K562 (cell line): ENCODE measurements around the gene ZCRB1. TPM values are rescaled to one million over a fixed set of nuclear protein-coding genes. Genes with fewer than 3 reads are reported as not detected.

Source experiments
- PCBP2 ChIP-seq: fragments of 200-400 bp; formaldehyde crosslinking; IDR thresholded peaks from 2 replicates; pipeline ENCODE4 v1.6.1; 2018; ENCODE audit warnings: low read length, low read depth, mild to moderate bottlenecking, moderate library complexity; ENCODE audit not compliant: poor library complexity, severe bottlenecking
- POLR3A ChIP-seq: IDR thresholded peaks from 2 replicates; pipeline ENCODE4 v1.6.1; 2011; ENCODE audit warnings: borderline replicate concordance, mild to moderate bottlenecking, moderate library complexity; ENCODE audit not compliant: insufficient read length, insufficient read depth; ENCODE audit errors: extremely low read depth
- PTTG1 ChIP-seq: fragments of 450-650 bp; IDR thresholded peaks from 2 replicates; pipeline ENCODE4 v1.6.1; 2016; ENCODE audit warnings: low read depth, mild to moderate bottlenecking, missing genetic modification characterization, missing compliant biosample characterization
- SMC3 ChIP-seq: conservative IDR thresholded peaks from 2 replicates; pipeline ENCODE4 v1.6.1; 2011; ENCODE audit warnings: low read depth, low read length, improper control_type of control experiment; ENCODE audit not compliant: insufficient read depth
- TRIM25 ChIP-seq: fragments of 450-650 bp; IDR thresholded peaks from 2 replicates; pipeline ENCODE4 v1.7.0; 2016; ENCODE audit warnings: borderline replicate concordance
- UBTF ChIP-seq, 2 experiments: IDR thresholded peaks; 2 replicates each; pipeline ENCODE4 v1.6.1; 2012; ENCODE audit warnings: improper control_type of control experiment in 2 of 2, low read depth in 2 of 2, low read length in 2 of 2, borderline replicate concordance in 1 of 2
- ZNF384 ChIP-seq: IDR thresholded peaks from 2 replicates; pipeline ENCODE4 v1.6.1; 2012; ENCODE audit warnings: low read depth, low read length, improper control_type of control experiment
- ZNF589 ChIP-seq: fragments of 200-800 bp; sonication (Bioruptor generic); IDR thresholded peaks from 2 replicates; pipeline ENCODE4 v1.6.1; 2016; ENCODE audit warnings: low read depth, missing genetic modification characterization, missing compliant biosample characterization
- polyA plus RNA-seq, 8 experiments: library from polyadenylated mRNA; depleted of rRNA in 4 of 8; stranded (reverse) in 5 of 8; unstranded in 3 of 8; fragments of >200 nt; fragmentation: Nextera tagmentation in 2 of 8; fragmentation: Illumina TruSeq in 1 of 8; extraction: Ambion mirVana in 2 of 8; extraction: Trizol in 1 of 8; gene quantifications; 2 replicates each; pipeline versions ENCODE4 v1.2.1 to v1.2.3, GENCODE V29; 2011 to 2014; ENCODE audit warnings: inconsistent platforms in 1 of 8, missing spikeins in 1 of 8
- total RNA-seq, 7 experiments: library from RNA; depleted of rRNA in 6 of 7; stranded (reverse); fragments of >200 nt in 6 of 7; fragmentation: Illumina TruSeq in 2 of 7; extraction: Trizol in 2 of 7; gene quantifications; 2 replicates each; pipeline versions ENCODE4 v1.2.1 to v1.2.3, GENCODE V29; 2011 to 2021; ENCODE audit warnings: low replicate concordance in 1 of 7
- TF ChIP-seq, protein P1 (sequence below), 2 experiments: fragments of 450-650 bp; formaldehyde crosslinking in 1 of 2; IDR thresholded peaks; 2 replicates each; pipeline versions ENCODE4 v1.4.0 to v1.6.1; 2014 to 2020; ENCODE audit warnings: mild to moderate bottlenecking in 2 of 2, borderline replicate concordance in 1 of 2, low read depth in 1 of 2

Gene ZCRB1
- total and polyA plus RNA-seq, 9 of the 15 experiments (the other 6 are each of a cell fraction or from before 2014, with no cell fraction given) = 36.0 to 102 (median 51.0) TPM

DNA sequence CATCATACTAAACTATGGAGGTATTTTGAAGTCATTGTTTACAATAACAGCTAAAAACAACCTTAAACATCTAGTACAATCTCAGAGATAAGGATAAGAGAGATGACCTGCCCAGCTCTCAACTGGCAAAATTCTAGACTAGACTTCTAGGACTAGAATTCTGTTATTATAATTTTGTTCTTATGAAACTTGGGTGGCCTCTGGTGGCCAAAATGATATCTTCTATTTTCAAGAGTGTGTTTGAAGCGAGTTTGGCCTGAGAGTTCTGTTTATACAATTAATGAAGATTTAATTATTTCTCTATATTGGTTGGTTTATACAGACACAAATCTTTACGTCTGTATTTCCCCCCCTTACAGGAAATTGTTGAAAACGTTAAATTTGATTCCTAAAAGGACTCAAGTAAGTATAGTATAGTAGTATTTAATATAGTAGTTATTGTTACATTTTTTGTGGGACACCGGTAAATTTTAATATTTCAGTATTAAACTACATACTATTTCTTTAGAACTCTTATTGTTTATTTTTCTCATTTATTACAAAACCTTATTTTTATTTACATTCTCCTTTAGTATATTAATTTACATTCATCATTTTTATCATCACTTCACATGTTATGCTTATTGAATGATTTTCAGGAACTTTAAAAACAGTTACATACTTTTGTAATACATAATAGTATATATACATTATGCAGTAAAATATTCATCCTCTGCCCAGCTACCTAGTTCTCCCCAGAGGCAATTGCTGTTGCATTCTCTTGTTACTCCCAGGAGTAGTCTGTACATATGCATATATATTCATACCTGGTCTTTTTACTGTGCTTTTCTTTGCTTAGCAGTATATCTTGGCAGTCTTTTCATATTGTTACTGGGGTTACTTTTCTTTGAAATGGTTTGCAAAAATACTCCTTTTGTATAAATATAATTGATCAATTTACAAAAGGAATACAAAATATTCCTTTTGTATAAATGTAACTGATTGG lies 6.7 kb upstream of the ZCRB1 start (continued):
- TF ChIP-seq, protein P1, sequence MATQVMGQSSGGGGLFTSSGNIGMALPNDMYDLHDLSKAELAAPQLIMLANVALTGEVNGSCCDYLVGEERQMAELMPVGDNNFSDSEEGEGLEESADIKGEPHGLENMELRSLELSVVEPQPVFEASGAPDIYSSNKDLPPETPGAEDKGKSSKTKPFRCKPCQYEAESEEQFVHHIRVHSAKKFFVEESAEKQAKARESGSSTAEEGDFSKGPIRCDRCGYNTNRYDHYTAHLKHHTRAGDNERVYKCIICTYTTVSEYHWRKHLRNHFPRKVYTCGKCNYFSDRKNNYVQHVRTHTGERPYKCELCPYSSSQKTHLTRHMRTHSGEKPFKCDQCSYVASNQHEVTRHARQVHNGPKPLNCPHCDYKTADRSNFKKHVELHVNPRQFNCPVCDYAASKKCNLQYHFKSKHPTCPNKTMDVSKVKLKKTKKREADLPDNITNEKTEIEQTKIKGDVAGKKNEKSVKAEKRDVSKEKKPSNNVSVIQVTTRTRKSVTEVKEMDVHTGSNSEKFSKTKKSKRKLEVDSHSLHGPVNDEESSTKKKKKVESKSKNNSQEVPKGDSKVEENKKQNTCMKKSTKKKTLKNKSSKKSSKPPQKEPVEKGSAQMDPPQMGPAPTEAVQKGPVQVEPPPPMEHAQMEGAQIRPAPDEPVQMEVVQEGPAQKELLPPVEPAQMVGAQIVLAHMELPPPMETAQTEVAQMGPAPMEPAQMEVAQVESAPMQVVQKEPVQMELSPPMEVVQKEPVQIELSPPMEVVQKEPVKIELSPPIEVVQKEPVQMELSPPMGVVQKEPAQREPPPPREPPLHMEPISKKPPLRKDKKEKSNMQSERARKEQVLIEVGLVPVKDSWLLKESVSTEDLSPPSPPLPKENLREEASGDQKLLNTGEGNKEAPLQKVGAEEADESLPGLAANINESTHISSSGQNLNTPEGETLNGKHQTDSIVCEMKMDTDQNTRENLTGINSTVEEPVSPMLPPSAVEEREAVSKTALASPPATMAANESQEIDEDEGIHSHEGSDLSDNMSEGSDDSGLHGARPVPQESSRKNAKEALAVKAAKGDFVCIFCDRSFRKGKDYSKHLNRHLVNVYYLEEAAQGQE (IDR thresholded peaks at IDR 0.05; ENCODE audit: borderline replicate concordance) = peak; percentile 62; the same call in 1 of the 2 replicates
- TF ChIP-seq, protein P1 (CRISPR knock-in tag; IDR thresholded peaks at IDR 0.05; ENCODE audit: low read depth) = no peak
- TF ChIP-seq ZNF384 = no peak
- TF ChIP-seq PCBP2 = no peak
- no peak for TF ChIP-seq PTTG1 (tag)
- TF ChIP-seq SMC3 = peak; percentile 44; the same call in 1 of the 2 replicates
- no peak for TF ChIP-seq POLR3A
- no peak for TF ChIP-seq TRIM25
- TF ChIP-seq UBTF (IDR thresholded peaks at IDR 0.05; ENCODE audit: borderline replicate concordance in 1 of 2, low read depth in 2 of 2, low read length in 2 of 2) = no peak
- no peak for TF ChIP-seq ZNF589 (CRISPR knock-in tag)
